DMS53 (cell line): ENCODE measurements around the gene KCNK4.

Source experiments
- DNase-seq: peaks from one replicate; lab custom pipeline; 2025; lab: John Stamatoyannopoulos, UW

KCNK4 gene

GRCh38 chr11:64290352-64291261 lies 495 bp upstream of the KCNK4 start:
- no peak for DNase-seq

- no peak for DNase-seq
These were observed 804 bp downstream of the KCNK4 start for GRCh38 chr11:64291752-64292459.

GRCh38 chr11:64292460-64293254 lies 1.6 kb downstream of the KCNK4 start:
- no peak for DNase-seq

GRCh38 chr11:64294774-64295173 lies 3.7 kb downstream of the KCNK4 start:
- DNase-seq: no peak

GRCh38 chr11:64295760-64296159 lies 4.7 kb downstream of the KCNK4 start:
- DNase-seq: no peak

GRCh38 chr11:64296236-64296635 lies 5.1 kb downstream of the KCNK4 start:
- no peak for DNase-seq

GRCh38 chr11:64296830-64297698 lies 6.0 kb downstream of the KCNK4 start:
- no peak for DNase-seq

GRCh38 chr11:64297699-64298358 lies 6.7 kb downstream of the KCNK4 start:
- DNase-seq: no peak

- DNase-seq: peak; percentile 54
These were observed 8.1 kb downstream of the KCNK4 start for GRCh38 chr11:64298966-64299846.

- peak; percentile 49 for DNase-seq
These were observed 8.9 kb downstream of the KCNK4 start, which contains the start of gene CATSPERZ for GRCh38 chr11:64299847-64300648. Gene CATSPERZ (plus strand): TSS chr11:64300358. CDS start chr11:64300411, 53 bp downstream.

GRCh38 chr11:64303109-64304031 lies 12.3 kb downstream of the KCNK4 start:
- no peak for DNase-seq

GRCh38 chr11:64304032-64304315 lies 12.9 kb downstream of the KCNK4 start:
- no peak for DNase-seq

- DNase-seq: peak; percentile 97
These were observed 13.4 kb downstream of the KCNK4 start for GRCh38 chr11:64304316-64305072.

GRCh38 chr11:64305075-64305690 lies 14.1 kb downstream of the KCNK4 start, which contains the start of gene ESRRA:
Gene ESRRA (plus strand): TSS chr11:64305524. CDS start chr11:64307180, 1,656 bp downstream.
- DNase-seq: peak; percentile 100

GRCh38 chr11:64305691-64306562 lies 14.8 kb downstream of the KCNK4 start:
- peak; percentile 78 for DNase-seq

- DNase-seq: no peak
These were observed 15.4 kb downstream of the KCNK4 start for GRCh38 chr11:64306563-64306875.
